SK-N-SH (cell line): ENCODE measurements around the gene PSTPIP1. TPM values are rescaled to one million over a fixed set of nuclear protein-coding genes. Genes with fewer than 3 reads are reported as not detected.

Experiments
- CTCF ChIA-PET: fragments of 300-600, 350-600 bp; formaldehyde crosslinking; extraction: SDS; loops from one replicate; lab custom pipeline; 2021; lab: Yijun Ruan, JAX
- POLR2A ChIA-PET: fragments of 350-600 bp; sonication (Branson Sonifier 250); formaldehyde crosslinking; extraction: SDS; loops from one replicate; lab custom pipeline; 2020; ENCODE audit warnings: antibody characterized with exemption, inconsistent platforms; lab: Yijun Ruan, JAX
- DNase-seq: peaks from one replicate; pipeline ENCODE4 v3.0.0; 2012
- H2AFZ ChIP-seq: fragments of 200-600 bp; sonication (generic); 2 replicates; pipeline ENCODE4 v1.8.1; 2016; ENCODE audit warnings: antibody characterized with exemption, mild to moderate bottlenecking, low read depth
- H3F3A ChIP-seq: fragments of 200-600 bp; sonication (generic); replicated peaks from 2 replicates; pipeline ENCODE3; 2016; ENCODE audit warnings: antibody characterized with exemption, mild to moderate bottlenecking; ENCODE audit not compliant: insufficient read depth
- H3K27ac ChIP-seq, 2 experiments: fragments of 200-500 bp in 1 of 2; fragments of 200-600 bp in 1 of 2; sonication (Bioruptor generic) in 1 of 2; sonication (generic), shearing (Covaris generic) in 1 of 2; 2 replicates each; pipeline versions ENCODE4 v1.5.1 to v1.6.1; 2014 to 2016; ENCODE audit warnings: low read depth in 2 of 2, inconsistent platforms in 1 of 2, low read length in 1 of 2, mild to moderate bottlenecking in 1 of 2, mixed read lengths in 1 of 2
- H3K27me3 ChIP-seq: fragments of 200-600 bp; sonication (generic), shearing (Covaris generic); 2 replicates; pipeline ENCODE4 v1.6.1; 2016; ENCODE audit warnings: mixed run types; ENCODE audit not compliant: insufficient read depth
- H3K36me3 ChIP-seq, 2 experiments: fragments of 200-500 bp in 1 of 2; fragments of 200-600 bp in 1 of 2; sonication (Bioruptor generic) in 1 of 2; sonication (generic) in 1 of 2; replicated peaks in 1 of 2; 2 replicates each; pipeline versions ENCODE3 to v1.5.1; 2014 to 2016; ENCODE audit warnings: low read length in 1 of 2, mild to moderate bottlenecking in 1 of 2; ENCODE audit not compliant: insufficient read depth in 2 of 2, control insufficient read depth in 1 of 2
- H3K4me1 ChIP-seq, 2 experiments: fragments of 200-500 bp in 1 of 2; fragments of 200-600 bp in 1 of 2; sonication (Bioruptor generic) in 1 of 2; sonication (generic), shearing (Covaris generic) in 1 of 2; 2 replicates each; pipeline versions ENCODE4 v1.5.1 to v1.6.1; 2014 to 2016; ENCODE audit warnings: low read depth in 1 of 2, low read length in 1 of 2, mixed run types in 1 of 2; ENCODE audit not compliant: insufficient read depth in 2 of 2, control insufficient read depth in 1 of 2
- H3K4me2 ChIP-seq: fragments of 200-600 bp; sonication (generic), shearing (Covaris generic); 2 replicates; pipeline ENCODE4 v1.6.1; 2017; ENCODE audit warnings: mixed run types
- H3K4me3 ChIP-seq, 2 experiments: fragments of 200-500 bp in 1 of 2; fragments of 200-600 bp in 1 of 2; sonication (Bioruptor generic) in 1 of 2; sonication (generic), shearing (Covaris generic) in 1 of 2; 2 replicates each; pipeline versions ENCODE4 v1.5.1 to v1.8.1; 2014 to 2016; ENCODE audit warnings: low read depth in 2 of 2, inconsistent platforms in 1 of 2, low read length in 1 of 2, mild to moderate bottlenecking in 1 of 2, mixed read lengths in 1 of 2, moderate library complexity in 1 of 2
- H3K79me2 ChIP-seq: fragments of 200-600 bp; sonication (generic); 2 replicates; pipeline ENCODE4 v1.8.1; 2017; ENCODE audit warnings: mild to moderate bottlenecking; ENCODE audit not compliant: insufficient read depth
- H3K9ac ChIP-seq: fragments of 200-600 bp; sonication (generic); 2 replicates; pipeline ENCODE4 v1.6.1; 2017; ENCODE audit warnings: mixed run types
- H3K9me2 ChIP-seq: fragments of 200-600 bp; sonication (generic); 2 replicates; pipeline ENCODE4 v1.6.1; 2017; ENCODE audit warnings: mixed run types
- H3K9me3 ChIP-seq: fragments of 200-600 bp; sonication (generic); 2 replicates; pipeline ENCODE4 v1.6.1; 2017; ENCODE audit warnings: mixed run types, mild to moderate bottlenecking, moderate library complexity
- H4K20me1 ChIP-seq: fragments of 200-600 bp; sonication (generic); 2 replicates; pipeline ENCODE4 v1.6.1; 2017; ENCODE audit warnings: mild to moderate bottlenecking, mixed run types; ENCODE audit not compliant: insufficient read depth
- EZH2phosphoT487 ChIP-seq: fragments of 200-600 bp; sonication (generic); IDR thresholded peaks from 2 replicates; pipeline ENCODE4 v1.6.1; 2017; ENCODE audit warnings: low read depth, mixed run types, mild to moderate bottlenecking, antibody characterized with exemption, moderate library complexity, borderline replicate concordance
- FOXJ3 ChIP-seq: sonication (generic); formaldehyde crosslinking; IDR thresholded peaks from 2 replicates; pipeline ENCODE4 v1.5.1; 2020; ENCODE audit warnings: mild to moderate bottlenecking, missing genetic modification reagents
- IRF3 ChIP-seq: fragments of 150-350 bp; IDR thresholded peaks from 2 replicates; pipeline ENCODE4 v1.6.1; 2016; ENCODE audit warnings: mild to moderate bottlenecking, low read depth, low read length
- NRF1 ChIP-seq: IDR thresholded peaks from 2 replicates; pipeline ENCODE4 v1.6.1; 2012; ENCODE audit warnings: low read depth, mild to moderate bottlenecking, low read length
- PBX3 ChIP-seq: IDR thresholded peaks from 2 replicates; pipeline ENCODE4; 2012
- RXRA ChIP-seq: IDR thresholded peaks from 2 replicates; pipeline ENCODE4 v1.4.0; 2012; ENCODE audit warnings: low read depth, mild to moderate bottlenecking, borderline replicate concordance
- USF1 ChIP-seq: IDR thresholded peaks from 2 replicates; pipeline ENCODE4 v1.4.0; 2012; ENCODE audit warnings: low read depth, borderline replicate concordance
- ZBTB33 ChIP-seq: IDR thresholded peaks from 2 replicates; pipeline ENCODE4 v1.4.0; 2012; ENCODE audit warnings: low read depth, borderline replicate concordance
- WGBS: methylation state at CpG from one replicate; pipeline ENCODE4 v1.1.6; 2017; ENCODE audit warnings: low lambda C conversion rate; 5-methylcytosine and 5-hydroxymethylcytosine counted together
- polyA plus RNA-seq, 3 experiments: library from polyadenylated mRNA; depleted of rRNA; stranded (reverse); fragments of >200 nt; gene quantifications; 2 replicates each; pipeline ENCODE4 v1.2.3, GENCODE V29; 2012

Gene PSTPIP1
- polyA plus RNA-seq, 1 of the 3 experiments (the other 2 are of a cell fraction) = 0.69 TPM

- ChIA-PET CTCF (interaction anchor here (0.8 to 1.1 kb wide), 2 partner anchors 8 to 20 kb away, joined by 3 to 4 read pairs; no protein-coding TSS in a partner anchor), POLR2A (interaction anchor here (2.6 kb wide), 1 partner anchor 62 kb away, joined by 14 read pairs; the partner anchor contains the start of gene RCN2)
- H2AFZ ChIP-seq = no peak overlapping the region
- peaks cover 16 to 33% of the 10 kb centered on the region in 2 experiments; a peak in 3 of 4 replicates for H3K4me1 ChIP-seq
- no peak overlapping the region for H3K9ac ChIP-seq
- H3K9me3 ChIP-seq = no peaks in the 10 kb centered on the region
- H3K4me2 ChIP-seq = no peak overlapping the region
- H3K27me3 ChIP-seq = no peaks in the 10 kb centered on the region
- no peaks in the 10 kb centered on the region for H3K36me3 ChIP-seq
- no peak for DNase-seq
- TF ChIP-seq PBX3 (no peak), NRF1 (no peak), ZBTB33 (no peak), EZH2phosphoT487 (no peak)
- no peak overlapping the region for H3K4me3 ChIP-seq
- H3K79me2 ChIP-seq = no peaks in the 10 kb centered on the region
- 88% methylated on average over 6 of the region's 6 CpGs for WGBS
- no peak overlapping the region for H3K27ac ChIP-seq
- H3F3A ChIP-seq = no peaks in the 10 kb centered on the region
- H3K9me2 ChIP-seq = no peaks in the 10 kb centered on the region
- H4K20me1 ChIP-seq = no peaks in the 10 kb centered on the region
Measured at GRCh38 chr15:76993114-76993725, 1.7 kb upstream of the PSTPIP1 start.

GRCh38 chr15:76994001-76994400 is 925 bp upstream of the PSTPIP1 start:
- WGBS = 91% methylated on average over 8 of the region's 8 CpGs
- H3K4me1 ChIP-seq = peaks cover 16 to 41% of the 10 kb centered on the region in 2 experiments; a peak in 3 of 4 replicates
- ChIA-PET CTCF (interaction anchor here (0.8 to 2.6 kb wide), 6 partner anchors 7 to 549 kb away, joined by 3 to 6 read pairs (median 4); no protein-coding TSS in a partner anchor), POLR2A (interaction anchor here (2.6 kb wide), 1 partner anchor 62 kb away, joined by 14 read pairs; the partner anchor contains the start of gene RCN2)
- no peaks in the 10 kb centered on the region for H3F3A ChIP-seq
- H3K9me2 ChIP-seq = no peaks in the 10 kb centered on the region
- no peaks in the 10 kb centered on the region for H3K79me2 ChIP-seq
- TF ChIP-seq NRF1 = no peak
- no peak for TF ChIP-seq RXRA
- no peak for TF ChIP-seq ZBTB33
- TF ChIP-seq FOXJ3 (CRISPR knock-in tag) = no peak
- TF ChIP-seq IRF3 = no peak
- TF ChIP-seq USF1 = no peak
- H4K20me1 ChIP-seq = no peaks in the 10 kb centered on the region
- no peak overlapping the region for H3K27ac ChIP-seq
- H3K4me3 ChIP-seq = no peak overlapping the region
- DNase-seq = peak; percentile 14
- H3K9ac ChIP-seq = no peak overlapping the region
- no peak overlapping the region for H3K4me2 ChIP-seq
- H2AFZ ChIP-seq = no peak overlapping the region
- no peaks in the 10 kb centered on the region for H3K27me3 ChIP-seq
- H3K36me3 ChIP-seq = no peaks in the 10 kb centered on the region
- H3K9me3 ChIP-seq = no peaks in the 10 kb centered on the region
